CD1c-positive myeloid dendritic cell (primary cell): ENCODE measurements around the gene ZNF41.
A peak's percentile ranks its signal among the peaks of the same experiment; 100 is the strongest.

Source experiments
- DNase-seq: peaks from one replicate; pipeline ENCODE4 v3.0.0-alpha.2; 2016; ENCODE audit errors: extremely low spot score

The ZNF41 gene

DNA sequence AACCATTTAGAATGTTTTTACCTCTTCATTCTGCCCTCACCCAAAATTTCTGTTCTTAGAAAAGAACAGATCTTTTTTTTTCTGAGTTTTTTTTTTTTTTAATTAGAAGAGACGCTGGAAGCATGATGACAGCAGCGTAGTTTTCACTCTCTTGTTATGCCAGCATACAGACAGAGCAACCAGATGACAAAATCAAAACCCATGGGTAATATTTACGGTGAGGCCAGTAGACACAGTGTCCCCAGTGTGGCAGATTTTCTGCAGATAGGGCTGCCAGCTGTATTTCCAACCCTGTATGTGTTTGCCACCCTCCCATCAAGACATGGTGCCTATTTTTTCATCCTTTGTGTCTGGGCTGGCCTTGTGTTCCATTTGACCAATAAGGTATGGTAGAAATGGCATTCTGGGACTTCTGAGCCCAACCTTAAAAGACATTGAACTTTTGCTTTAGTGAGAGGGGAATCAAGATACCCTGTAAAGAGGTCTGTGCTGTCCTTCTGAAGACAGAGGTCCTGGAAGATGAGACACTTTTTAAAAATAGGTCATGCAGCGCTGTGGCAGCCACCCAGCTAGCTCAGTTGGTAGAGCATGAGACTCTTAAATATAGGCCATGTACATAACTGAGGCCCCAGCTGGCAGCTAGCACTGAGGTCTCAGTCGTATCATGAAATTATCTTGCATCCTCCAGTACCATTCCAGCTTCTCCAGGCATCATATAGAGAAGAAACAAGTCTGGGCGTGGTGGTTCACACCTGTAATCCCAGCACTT lies 6.7 kb upstream of the ZNF41 start:
- DNase-seq, result no peak

DNA sequence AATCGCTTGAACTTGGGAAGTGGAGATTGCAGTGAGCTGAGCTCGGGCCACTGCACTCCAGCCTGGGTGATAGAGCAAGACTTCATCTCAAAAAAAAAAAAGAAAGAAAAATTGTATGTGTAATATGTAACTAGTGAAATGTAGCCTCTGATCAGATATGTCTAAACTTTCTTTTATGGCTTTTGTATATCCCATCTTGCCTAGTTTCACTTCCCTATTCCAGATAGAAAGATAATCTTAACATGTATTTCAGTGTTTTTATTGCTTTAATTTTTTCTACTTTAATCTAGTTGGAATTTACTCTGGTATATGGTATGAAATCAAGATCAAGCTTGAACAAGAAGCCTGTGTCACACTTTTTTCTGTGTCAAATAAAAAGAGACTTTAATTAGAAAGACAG lies 1.9 kb upstream of the ZNF41 start:
- peak; percentile 30 for DNase-seq

DNA sequence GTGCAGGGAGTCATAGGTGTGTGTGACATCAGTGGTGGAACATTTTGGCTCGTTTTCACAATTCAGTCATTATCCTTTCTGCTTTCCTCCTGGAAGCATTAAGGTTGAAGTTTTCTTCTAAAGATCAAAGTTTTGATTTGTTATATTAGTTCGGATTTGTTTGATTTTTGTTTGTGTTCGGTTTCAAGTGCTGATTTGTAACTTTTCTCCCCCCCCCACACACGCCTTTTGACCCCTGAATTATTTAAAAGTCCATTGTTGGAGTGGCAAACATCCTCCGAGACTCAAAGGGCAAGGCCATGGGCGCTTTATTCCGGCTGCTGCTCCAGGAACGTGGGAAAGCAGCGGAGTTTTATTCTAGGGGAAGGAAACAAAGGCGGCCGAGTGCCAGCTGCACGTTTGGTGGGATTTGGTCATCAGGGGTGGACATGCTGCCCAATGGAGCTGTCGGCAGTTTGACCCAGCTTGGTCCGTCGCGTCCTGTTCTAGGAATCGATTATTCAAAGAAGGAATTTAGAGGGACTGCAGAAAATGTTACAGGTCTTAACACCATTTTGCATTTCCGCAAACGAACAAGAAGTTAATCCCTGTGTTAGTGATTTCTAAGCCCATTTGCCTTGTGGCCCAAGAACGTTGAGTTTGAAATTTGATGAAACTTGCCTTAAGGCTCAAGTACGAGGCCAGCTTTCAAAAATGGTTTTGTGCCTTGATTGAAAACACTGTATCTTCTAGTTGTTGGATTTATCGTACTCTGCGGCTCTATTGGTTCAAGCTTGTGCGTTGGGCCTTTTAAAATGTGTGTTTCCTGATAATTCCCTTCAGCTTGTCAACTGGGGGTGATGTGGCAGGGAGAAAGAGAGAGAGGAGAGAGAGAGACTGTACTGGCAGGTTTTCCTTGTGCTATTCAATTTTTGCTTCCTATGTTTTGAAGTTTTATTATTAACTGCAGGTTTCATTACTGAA lies 565 bp upstream of the ZNF41 start:
- DNase-seq, result peak; percentile 3

DNA sequence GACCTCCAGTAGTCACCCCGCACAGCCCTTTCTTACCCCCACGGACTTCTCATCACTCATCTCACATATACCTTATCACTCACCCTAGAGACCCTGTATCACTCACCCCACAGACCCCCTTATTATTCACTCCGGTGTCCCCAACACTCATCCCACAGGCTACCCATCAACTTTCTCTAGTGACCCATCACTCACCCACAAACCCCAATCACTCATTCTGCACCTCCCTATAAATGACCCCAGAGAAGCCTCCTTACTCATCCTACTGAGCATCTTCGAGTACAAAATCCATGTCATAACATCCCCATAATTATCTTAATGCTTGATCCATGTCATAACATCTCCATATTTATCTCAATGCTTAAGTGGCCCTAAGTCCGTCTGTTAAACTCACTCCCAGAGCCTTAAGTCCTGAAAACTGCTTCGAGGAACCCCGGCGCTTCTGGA lies 934 bp downstream of the ZNF41 start:
- DNase-seq, result no peak

DNA sequence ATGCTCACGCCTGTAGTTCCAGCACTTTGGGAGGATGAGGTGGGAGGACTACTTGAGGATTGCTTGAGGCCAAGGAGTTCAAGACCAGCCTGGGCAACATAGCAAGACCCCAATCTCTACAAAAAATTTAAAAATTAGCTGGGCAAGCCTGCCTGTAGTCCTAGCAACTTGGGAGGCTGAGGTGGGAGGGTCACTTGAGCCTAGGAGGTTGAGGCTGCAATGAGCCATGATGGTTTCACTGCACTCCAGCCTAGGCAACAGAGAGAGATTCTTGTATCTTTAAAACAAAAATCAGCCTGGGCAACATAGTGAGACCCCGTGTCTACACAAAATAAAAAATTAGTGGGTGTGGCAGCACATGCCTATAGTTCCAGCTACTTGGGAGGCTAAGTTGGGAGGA lies 1.9 kb downstream of the ZNF41 start:
- DNase-seq, result no peak

DNA sequence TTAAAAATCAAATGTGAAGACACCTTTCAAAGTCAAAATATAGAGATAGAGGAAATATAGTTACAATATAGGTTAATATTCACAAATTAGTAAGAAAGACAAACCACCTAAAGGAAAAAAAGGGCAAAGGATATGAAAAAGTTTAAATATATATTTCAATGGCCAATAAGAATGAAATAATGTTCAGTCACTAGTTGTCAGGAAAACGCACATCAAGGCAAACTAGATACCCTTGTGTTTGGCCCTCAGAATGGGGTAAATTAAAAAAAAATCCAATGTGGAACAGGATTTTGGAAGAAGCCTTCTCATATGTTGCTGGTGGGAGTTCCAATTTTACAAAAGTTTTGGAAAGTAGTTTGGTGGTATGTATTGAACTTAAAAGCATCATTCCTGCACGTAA lies 2.4 kb downstream of the ZNF41 start:
- no peak for DNase-seq

DNA sequence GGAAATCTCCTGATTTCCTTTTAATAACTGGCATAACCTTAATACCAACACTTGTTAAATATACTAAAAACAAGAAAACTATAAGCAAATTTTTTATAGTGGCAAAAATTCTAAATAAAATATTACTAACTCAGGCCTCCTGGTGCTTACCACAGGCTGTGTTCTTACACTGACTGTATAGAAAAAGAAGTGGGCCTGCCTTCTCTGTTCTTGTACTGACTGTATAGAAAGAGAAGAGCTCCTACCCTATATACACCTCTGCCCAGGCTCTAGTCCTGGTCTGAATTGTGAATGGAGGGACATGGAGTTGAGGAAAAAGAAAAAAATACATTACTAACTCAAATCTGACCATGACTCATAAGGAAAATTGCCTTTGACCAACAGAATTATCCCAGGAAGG lies 7.5 kb downstream of the ZNF41 start:
- no peak for DNase-seq

DNA sequence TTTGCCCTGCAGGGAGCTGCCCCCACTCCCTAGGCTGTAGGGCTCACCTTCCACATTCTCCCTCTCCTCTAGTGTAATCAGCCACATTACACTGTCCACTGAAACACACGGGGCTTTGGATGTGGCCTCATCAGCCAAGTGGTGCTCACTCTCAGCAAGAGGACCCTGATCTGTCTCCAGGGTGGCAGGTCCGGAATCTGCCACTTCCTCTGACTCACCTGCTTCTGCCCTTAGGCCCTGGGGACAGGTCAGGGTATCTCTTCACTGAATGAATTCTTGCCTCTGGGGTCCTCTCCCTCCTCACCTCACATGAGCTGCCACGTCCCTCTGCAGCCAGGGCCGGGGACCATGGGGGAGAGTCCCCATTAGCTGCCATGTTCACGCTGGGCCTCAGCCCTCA lies 15.9 kb downstream of the ZNF41 start:
- DNase-seq, result no peak

DNA sequence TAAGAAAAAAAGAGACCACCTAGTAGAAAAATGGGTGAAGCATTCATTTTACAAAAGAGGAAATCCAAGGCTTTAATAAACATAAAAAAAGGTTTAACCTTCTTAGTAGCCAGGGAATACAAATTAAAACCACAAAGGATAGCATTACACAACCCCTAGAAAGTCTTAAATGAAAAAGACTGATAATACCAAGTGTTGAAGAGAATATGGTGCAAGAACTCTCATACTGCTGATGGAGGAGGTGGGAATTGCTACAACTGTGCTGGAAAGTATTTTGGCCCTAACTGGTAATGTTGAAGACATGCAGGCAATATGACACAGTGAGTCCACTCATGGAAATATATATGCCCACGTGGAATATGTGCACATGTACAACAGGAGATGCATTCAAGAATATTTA lies 22.5 kb downstream of the ZNF41 start:
- DNase-seq, result no peak

DNA sequence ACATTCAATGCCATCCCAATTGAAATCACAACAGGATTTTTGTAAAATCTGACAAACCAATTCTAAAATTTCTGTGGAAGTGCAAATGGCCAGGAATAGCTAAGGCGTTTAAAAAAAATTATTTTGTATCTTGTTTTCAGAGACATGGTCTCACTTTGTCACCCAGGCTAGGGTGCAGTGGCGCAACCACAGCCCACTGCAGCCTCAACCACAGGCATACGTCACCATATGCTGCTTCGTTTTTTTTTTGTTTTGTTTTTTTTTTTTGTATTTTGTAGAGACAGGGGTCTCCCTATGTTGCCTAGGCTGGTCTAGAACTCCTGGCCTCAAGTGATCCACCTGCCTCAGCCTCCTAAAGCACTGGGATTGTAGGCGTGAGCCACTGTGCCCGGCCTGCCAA lies 24.5 kb downstream of the ZNF41 start:
- no peak for DNase-seq

DNA sequence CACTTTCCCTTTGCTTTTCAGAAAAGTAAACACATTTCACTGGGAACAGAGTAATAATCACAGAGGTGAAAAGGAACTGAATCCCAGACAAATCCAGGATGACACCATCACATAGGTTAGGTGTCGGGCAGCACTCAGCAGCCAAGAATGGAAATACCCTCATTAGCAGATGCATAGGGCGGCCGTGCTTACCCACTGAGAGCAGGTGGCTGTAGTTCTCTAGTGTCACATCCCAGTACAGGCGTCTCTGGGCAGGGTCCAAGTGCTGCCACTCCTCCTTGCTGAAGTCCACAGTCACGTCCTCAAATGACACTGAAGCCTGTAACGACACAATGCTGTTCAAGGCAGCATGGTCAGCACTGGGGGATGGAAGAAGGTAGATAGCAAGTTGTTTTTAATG lies 26.9 kb downstream of the ZNF41 start:
- no peak for DNase-seq

DNA sequence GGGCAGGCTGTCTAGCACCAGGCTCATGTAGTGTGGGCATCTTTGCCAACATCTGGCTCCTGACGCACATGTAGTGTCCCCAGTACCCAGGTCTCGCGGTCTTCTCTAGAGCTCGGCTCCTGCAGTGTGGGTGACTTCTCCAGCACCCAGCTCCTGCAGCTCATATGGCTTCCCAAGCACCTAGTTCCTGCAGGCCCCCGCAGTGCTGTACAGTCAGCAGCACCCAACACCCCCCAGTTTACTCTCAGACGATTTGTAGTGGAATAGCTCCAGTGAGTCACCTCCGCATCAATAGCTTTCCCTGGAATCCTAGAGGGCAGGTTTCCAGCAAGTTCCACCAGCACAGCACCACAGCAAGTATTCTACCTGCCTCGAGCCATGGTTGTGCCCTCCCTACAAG lies 30.9 kb downstream of the ZNF41 start:
- DNase-seq, result no peak

DNA sequence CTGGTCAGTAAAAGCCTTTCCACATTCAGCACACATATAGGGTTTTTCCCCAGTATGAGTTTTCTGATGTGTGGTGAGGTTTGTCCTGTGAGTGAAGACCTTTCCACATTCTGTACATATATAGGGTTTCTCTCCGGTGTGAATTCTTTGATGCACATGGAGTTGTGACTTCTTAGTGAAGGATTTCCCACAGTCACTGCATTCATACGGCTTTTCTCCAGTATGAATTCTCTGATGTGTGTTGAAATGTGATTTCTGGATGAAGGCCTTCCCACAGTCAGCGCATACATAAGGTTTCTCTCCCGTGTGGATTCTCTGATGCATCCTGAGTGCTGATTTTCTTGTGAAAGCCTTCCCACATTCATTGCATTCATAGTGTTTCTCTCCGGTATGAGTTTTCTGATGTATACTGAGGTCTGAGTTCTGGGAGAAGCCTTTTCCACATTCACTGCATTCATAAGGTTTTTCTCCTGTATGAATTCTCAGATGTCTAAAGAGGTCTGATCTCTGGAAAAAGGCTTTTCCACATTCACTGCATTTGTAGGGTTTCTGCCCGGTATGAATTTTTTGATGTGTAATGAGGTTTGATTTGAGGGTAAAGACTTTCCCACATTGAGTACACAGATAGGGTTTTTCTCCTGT lies 34.7 kb downstream of the ZNF41 start:
- no peak for DNase-seq

DNA sequence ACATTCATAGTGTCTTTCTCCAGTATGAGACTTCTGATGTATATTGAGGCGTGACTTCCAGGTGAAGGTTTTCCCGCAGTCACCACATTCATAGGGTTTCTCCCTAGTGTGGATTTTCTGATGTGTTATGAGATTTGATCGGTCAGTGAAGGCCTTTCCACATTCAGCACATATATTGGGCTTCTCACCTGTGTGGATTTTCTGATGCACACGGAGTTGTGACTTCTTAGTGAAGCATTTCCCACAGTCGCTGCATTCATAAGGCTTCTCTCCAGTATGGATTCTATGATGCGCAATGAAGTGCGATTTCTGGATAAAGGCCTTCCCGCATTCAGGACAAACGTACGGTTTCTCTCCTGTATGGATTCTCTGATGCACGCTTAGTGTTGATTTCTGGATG lies 35.4 kb downstream of the ZNF41 start:
- DNase-seq, result no peak

DNA sequence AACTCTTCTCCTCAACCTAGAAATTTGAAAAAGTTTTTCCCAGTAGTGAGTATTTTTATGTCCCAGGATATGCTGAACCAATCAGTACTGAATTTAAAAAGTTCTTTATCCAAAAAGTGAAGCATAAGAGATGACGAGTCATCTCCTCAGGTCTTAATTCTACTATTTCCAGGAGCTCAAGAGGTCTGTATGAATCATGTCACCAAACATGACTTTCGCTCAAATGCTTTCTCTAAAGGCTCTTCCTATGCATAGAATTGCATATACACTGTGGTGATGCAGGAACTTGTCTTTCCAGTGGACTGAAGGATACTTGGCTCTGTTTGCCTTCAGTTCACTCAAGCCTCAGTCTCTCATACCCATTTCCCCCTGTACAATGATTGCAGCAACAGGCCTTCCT lies 36.1 kb downstream of the ZNF41 start:
- DNase-seq, result no peak

DNA sequence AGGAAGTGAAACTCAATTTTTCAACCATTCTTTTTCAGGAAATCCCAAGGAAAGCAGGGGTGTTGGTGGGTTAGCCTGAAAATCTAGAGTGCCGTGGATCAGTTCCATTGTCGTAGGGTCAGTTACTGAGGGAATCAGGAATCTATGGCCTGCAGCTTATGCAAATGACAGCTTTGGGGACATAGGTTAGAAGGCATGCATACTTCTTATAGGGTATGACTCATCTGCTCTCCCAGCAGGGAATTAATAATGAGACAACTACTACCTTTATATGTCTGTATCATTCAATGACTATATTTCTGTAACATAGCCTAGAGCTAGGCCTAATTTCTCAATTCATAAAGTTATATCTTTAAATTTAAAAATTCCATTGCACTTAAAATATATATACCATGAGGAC lies 36.6 kb downstream of the ZNF41 start:
- no peak for DNase-seq

DNA sequence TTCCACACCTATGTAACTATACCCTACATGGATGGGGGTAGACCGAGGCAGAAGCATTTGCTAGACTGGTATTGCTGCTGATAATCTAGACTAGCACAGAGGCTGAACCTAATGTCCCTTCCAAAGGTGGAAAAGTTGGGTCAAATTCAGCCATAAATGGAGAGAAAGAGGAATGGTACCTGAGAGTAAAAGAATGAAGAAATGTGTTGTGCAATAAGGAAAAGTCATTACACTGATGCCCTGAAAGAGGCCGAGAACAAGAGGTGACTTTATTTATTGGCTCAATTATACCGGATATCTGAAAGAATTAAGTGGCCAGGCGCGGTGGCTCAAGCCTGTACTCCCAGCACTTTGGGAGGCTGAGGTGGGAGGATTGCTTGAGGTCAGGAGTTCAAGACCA lies 52.1 kb downstream of the ZNF41 start:
- DNase-seq, result no peak

DNA sequence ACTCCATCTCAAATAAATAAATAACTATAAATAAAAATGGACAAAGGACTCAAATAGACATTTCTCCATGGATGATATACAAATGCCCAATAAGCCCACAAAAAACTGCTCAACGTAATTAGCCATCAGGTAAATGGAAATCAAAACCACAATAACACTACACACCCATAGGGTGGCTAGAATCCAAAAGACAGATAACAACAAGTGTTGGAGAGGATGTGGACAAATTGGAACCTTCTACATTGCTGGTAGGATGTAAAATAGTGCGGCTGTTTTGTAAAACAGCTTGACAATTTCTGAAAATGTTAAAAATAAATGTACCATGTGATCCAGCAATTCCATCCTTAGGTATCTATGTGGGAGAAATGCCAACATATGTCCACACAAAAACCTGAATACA lies 60.6 kb downstream of the ZNF41 start:
- no peak for DNase-seq

DNA sequence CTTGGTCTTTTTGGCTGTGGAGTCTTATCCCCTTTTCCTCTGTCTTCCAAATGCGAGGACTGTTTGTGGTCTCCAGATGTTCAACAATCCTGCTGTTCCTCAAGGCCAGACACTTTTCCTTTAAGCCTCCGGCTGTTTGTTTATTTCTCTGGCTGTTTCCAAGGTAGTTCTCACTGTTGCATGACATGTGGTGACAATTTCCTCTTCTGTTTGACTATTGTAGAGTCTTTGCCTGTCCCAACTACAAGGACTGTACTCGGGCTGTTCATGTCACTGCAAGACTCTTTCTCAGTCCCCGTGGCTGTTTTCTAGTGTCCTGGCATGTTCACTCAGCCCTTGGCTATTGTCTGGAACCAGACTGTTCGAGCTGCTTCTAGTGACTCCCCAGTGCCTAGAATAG lies 62.1 kb downstream of the ZNF41 start:
- DNase-seq, result no peak

DNA sequence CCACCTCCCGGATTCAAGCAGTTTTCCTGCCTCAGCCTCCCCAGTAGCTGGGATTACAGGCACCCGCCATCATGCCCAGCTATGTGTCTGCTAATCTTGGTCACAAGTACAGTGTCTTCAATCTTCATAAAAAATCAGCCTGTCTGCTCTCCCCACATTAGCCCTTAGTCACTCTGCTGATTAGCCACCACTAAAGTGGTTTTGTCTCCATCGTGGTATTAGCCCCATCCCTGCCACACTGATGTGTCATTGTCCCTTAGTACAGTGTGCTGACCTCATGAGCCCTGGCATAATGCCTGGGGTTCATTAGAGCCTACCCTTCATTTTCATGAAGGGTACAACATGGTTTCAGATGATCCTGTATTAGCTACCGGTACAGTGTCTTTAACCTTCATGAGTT lies 62.8 kb downstream of the ZNF41 start:
- DNase-seq, result no peak

DNA sequence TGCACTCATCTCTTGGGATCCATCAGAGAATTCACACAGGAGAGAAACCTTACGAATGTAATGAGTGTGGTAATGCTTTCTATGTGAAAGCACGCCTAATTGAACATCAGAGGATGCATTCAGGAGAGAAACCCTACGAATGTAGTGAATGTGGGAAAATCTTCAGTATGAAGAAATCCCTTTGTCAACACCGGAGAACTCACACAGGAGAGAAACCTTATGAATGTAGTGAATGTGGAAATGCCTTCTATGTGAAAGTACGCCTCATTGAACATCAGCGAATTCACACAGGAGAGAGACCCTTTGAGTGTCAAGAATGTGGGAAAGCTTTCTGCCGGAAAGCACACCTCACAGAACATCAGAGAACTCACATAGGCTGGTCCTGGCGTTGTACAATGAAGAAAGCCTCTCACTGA lies 69.8 kb downstream of the ZNF41 start:
- DNase-seq, result no peak
